Activated gamma-delta T cell treated with anti-CD3 and anti-CD28 coated beads, Interleukin-2, amount 50 U/mL, for 16 hours (primary cell): ENCODE measurements around the gene CDH5.

Source experiments
- DNase-seq: peaks from one replicate; pipeline ENCODE4 v3.0.0-alpha.2; 2020; ENCODE audit warnings: low read depth

The CDH5 gene

GRCh38 chr16:66353055-66353454, 13.4 kb upstream of the CDH5 start:
- DNase-seq: no peak

- no peak for DNase-seq
Observed at GRCh38 chr16:66354034-66354909, 12.2 kb upstream of the CDH5 start.

- DNase-seq: no peak
Observed at GRCh38 chr16:66355526-66355925, 11.0 kb upstream of the CDH5 start.

DNA sequence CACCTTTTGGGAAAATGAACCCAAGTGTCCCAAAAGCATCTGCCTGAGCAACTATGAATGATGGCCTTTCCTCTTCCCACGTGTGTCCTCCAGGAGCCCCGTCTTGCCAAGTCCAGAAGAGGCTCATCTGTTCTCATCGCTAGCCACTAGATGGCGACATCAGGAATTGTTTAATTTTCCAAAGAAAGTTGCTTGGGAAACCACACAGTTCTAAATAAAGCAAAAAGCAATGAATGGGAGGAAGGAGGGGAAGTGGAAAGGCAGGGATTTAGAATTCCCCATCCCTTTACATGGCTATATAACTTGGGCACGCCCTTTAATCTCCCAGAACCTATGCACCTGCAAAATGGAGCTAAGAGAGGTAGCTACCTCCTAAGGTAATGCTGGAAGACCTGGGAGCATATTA, 9.0 kb upstream of the CDH5 start:
- DNase-seq: peak; percentile 2

DNA sequence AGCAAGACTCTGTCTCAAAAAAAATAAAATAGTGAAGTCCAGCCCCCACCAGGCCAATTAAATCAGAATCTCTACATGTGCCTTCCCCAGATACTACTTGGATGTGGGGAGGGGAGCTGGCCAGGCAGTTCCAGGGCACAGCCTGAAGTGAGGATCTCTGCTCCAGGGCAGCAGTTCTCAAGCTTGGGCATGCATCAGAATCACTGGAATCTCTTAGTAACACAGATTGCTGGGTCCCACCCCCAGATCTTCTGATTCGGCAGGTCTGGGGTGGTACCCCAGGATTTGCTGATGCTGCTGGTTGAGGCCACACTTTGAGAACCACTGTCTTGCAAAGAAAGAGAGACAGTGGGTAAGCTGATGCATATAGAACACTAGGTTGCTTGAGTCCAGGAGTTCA, 8.3 kb upstream of the CDH5 start:
- DNase-seq: no peak

DNA sequence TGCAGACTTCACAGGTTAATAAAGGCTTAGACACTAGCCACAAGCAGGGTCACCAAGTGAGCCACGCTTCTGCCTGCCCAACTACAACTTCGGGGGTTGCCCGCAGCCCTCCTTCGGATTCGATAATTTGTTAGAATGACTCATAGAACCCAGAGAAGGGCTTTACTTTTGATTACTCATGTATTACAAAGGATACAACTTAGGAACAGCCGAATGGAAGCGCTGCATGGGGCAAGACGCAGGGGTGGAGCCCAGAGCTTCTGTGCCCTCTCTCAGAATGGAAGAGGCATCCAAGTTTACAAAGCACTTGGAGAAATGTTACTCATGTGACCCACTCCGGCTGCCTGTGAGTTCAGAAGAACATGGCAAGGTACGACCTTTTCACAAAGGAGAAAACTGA, 7.5 kb upstream of the CDH5 start:
- DNase-seq: no peak

GRCh38 chr16:66359811-66360608, 6.5 kb upstream of the CDH5 start:
- DNase-seq: no peak

DNA sequence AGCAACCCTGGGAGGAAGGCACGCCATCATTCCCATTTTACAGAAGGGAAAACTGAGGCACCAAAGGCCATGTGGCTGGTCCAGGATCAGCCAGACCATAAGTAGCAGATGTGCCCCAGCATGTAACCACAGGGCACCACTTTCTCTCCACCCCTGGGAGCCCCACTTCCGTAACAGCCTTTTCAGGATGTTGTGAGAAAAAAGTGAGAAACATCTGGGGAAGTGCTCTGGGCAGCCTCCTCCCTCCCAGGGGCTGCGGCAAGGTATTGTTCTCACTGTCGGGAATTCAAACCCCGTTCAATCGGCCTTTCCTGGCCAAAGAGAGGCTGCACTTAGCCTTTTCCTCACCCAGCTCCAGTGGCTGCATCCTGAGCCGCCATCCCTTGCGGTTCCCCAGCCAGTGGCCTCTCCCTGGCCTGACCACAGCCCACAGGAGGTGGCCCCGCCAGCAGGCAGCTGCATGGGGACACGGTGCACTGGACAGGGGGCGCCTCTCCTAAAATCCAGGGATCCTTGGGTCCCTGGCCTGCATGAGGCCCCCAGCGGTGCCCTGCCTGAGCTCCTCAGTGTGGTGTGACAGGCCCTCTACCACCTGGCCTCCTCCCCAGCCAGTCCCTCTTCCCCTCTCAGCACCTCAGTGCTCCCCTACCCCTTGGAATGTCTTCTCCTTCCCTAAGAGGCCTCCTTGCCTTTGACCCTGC, 5.7 kb upstream of the CDH5 start:
- no peak for DNase-seq

GRCh38 chr16:66361604-66362135, 4.8 kb upstream of the CDH5 start:
- no peak for DNase-seq

GRCh38 chr16:66363211-66363777, 3.2 kb upstream of the CDH5 start:
- DNase-seq: no peak

GRCh38 chr16:66364117-66364958, 2.2 kb upstream of the CDH5 start:
- DNase-seq: no peak

- no peak for DNase-seq
Observed at GRCh38 chr16:66364959-66365306, 1.6 kb upstream of the CDH5 start.

DNA sequence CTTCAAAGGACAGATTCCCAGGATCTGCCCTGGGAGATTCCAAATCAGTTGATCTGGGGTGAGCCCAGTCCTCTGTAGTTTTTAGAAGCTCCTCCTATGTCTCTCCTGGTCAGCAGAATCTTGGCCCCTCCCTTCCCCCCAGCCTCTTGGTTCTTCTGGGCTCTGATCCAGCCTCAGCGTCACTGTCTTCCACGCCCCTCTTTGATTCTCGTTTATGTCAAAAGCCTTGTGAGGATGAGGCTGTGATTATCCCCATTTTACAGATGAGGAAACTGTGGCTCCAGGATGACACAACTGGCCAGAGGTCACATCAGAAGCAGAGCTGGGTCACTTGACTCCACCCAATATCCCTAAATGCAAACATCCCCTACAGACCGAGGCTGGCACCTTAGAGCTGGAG, 840 bp upstream of the CDH5 start:
- DNase-seq: no peak

DNA sequence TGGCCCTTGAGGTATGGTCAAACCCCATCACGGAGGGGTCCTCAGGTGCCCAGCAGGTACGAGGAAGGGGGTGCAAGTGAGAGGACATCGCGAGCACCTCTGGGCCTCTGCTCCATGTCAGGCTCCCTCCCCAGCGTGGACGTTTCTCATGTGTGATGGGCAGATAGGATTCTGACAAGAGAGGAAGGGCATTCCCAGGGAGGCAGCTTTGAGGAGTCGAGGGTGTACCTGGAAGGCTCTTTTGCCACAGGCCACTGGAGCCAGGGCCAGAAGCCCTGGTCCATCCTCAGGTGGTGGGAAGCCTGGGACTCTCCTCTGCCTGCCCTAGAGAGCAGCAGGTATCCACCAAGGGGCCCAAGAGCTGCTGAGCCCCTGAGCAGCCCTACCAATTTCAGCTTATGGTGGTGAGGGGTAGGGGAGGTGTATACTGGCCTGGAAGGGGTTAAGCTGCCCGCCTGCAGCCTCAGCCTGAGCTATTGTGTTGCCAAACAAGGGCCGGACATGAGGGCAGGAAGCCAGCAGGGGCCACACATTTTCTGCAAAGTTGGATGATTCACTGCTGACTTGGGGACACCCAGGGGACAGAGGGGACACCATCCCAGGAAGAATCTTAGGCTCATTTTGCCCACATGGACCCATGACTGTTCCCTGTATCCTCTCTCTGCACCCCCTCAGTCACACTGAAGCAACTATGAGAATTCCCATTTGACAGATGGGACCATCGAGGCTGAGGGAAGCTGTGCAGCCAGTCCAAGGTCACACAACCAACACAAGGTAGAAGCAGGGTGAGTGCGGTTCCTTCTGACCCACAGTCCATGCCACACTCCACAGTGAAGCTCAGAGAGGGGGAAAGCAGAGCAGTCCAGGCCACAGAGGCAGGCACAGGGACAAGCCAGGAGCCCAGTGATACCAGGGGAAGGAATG, 1.7 kb downstream of the CDH5 start:
- no peak for DNase-seq

GRCh38 chr16:66369055-66369592, 2.6 kb downstream of the CDH5 start:
- DNase-seq: no peak

DNA sequence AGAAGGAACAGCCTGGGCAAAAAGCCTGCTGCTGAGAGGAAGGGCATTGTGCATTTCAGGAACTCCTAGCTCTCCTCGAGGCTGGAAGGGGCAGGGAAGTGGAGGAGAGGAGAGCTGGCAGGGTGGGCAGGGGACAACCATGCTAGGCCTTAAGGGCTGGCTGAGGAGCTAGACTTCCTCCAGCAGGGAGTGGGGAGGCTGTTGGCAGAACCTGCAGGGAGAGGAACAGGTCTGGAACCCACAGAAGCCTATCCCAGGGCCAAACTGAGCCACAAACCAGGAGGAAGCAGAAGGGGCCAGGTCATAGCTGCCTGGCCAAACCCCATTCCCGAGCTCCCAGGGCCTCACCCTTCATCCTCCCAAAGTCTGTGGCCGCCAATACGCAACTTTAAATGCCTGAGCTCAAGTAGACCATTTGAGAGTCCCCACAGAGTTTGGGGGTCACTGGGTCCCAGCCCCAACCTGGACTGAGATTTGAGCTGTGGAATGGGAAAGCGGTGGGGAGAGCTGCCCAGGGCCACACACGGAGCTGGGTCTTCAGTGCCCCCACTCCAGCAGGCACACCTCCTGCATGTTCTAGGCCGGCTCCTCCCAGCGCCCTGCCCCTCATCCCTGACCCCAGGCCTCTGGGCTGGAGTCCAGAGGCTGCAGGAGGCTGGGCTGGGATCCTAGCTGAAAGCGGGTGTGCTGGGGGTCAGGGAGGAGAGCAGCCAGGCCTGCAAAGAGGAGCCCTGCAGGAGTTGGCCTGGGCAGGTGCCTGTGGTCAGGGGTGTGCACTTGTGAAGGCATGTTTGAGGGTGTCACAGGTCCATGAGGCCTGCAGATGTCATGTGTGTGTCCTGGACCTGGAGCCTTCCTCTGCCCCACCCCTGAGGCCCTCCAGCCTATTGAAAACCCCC, 4.5 kb downstream of the CDH5 start:
- DNase-seq: no peak

GRCh38 chr16:66372078-66372897, 5.8 kb downstream of the CDH5 start:
- no peak for DNase-seq

- DNase-seq: no peak
Observed at GRCh38 chr16:66372898-66373155, 6.3 kb downstream of the CDH5 start.
